Activated CD8-positive, alpha-beta T cell treated with anti-CD3 and anti-CD28 coated beads for 36 hours (primary cell): Measurements from ENCODE around the gene SCN9A. TPM values are rescaled to one million over a fixed set of nuclear protein-coding genes. Genes with fewer than 3 reads are reported as not detected.

Experiments
- ATAC-seq: fragments of 200-7000 bp; cut with Tn5 transposase; one replicate; pipeline ENCODE4 v1.10.0; 2021; ENCODE audit warnings: mild to moderate bottlenecking, moderate library complexity
- CTCF ChIA-PET: fragments of 350-600 bp; sonication (Branson Sonifier 250); formaldehyde crosslinking; loops from one replicate; lab custom pipeline; 2021; ENCODE audit warnings: antibody characterized with exemption; lab: Charles Lee
- POLR2A ChIA-PET: fragments of 350-600 bp; sonication (Branson Sonifier 250); formaldehyde crosslinking; loops from one replicate; lab custom pipeline; 2021; ENCODE audit warnings: antibody characterized with exemption; lab: Charles Lee
- DNase-seq: peaks from one replicate; pipeline ENCODE4 v3.0.0-alpha.2; 2020
- H3K27ac Mint-ChIP-seq: one replicate; pipeline ENCODE4 v1.8.0; 2021; ENCODE audit warnings: mild to moderate bottlenecking, mixed read lengths
- H3K27me3 Mint-ChIP-seq: one replicate; pipeline ENCODE4 v1.8.0; 2021; ENCODE audit warnings: mixed read lengths
- H3K36me3 Mint-ChIP-seq: one replicate; pipeline ENCODE4 v1.8.0; 2021; ENCODE audit warnings: low read depth, mixed read lengths
- H3K4me1 Mint-ChIP-seq: one replicate; pipeline ENCODE4 v1.8.0; 2021; ENCODE audit warnings: low read depth, mixed read lengths
- H3K4me3 Mint-ChIP-seq: one replicate; pipeline ENCODE4 v1.8.0; 2021; ENCODE audit warnings: mild to moderate bottlenecking, moderate library complexity, mixed read lengths
- H3K9me3 Mint-ChIP-seq: one replicate; pipeline ENCODE4 v1.8.0; 2021; ENCODE audit warnings: mixed read lengths
- CTCF ChIP-seq: fragments of 200-600 bp; IDR thresholded peaks from one replicate; pipeline ENCODE4 v1.8.0; 2022; ENCODE audit warnings: antibody characterized with exemption, mild to moderate bottlenecking
- intact Hi-C: fragments of 100-400 bp; cut with micrococcal nuclease; formaldehyde crosslinking; loops from one replicate; pipeline ENCODE4 v1.10.0; 2022
- total RNA-seq, 2 experiments: library from RNA; stranded (reverse); gene quantifications; one replicate each; pipeline ENCODE4 v1.2.3, GENCODE V29; 2021

The SCN9A gene
- total RNA-seq, 2 experiments from 2014 or later, result not detected

- intact Hi-C loops, result no loop called here
- no peak for DNase-seq
- ATAC-seq, result no peak
- ChIA-PET CTCF (no interaction called here), POLR2A (no interaction called here)
- Mint-ChIP-seq H3K9me3 (no peaks in the 10 kb centered on the region), H3K36me3 (no peaks in the 10 kb centered on the region), H3K4me3 (no peak overlapping the region), H3K4me1 (no peaks in the 10 kb centered on the region), H3K27me3 (no peaks in the 10 kb centered on the region), H3K27ac (no peak overlapping the region)
- TF ChIP-seq CTCF, result no peak
Observed at GRCh38 chr2:166238176-166238575, 137.6 kb downstream of the SCN9A start.

GRCh38 chr2:166234112-166234846 is 141.5 kb downstream of the SCN9A start:
- no peaks in the 10 kb centered on the region for H3K36me3 Mint-ChIP-seq
- POLR2A ChIA-PET, result no interaction called here
- H3K27me3 Mint-ChIP-seq, result no peaks in the 10 kb centered on the region
- DNase-seq (no peak), ATAC-seq (no peak)
- CTCF ChIA-PET, result no interaction called here
- no peak overlapping the region for H3K4me3 Mint-ChIP-seq
- intact Hi-C loops, result no loop called here
- H3K4me1 Mint-ChIP-seq, result no peaks in the 10 kb centered on the region
- TF ChIP-seq CTCF, result no peak
- no peaks in the 10 kb centered on the region for H3K9me3 Mint-ChIP-seq
- H3K27ac Mint-ChIP-seq, result no peak overlapping the region

GRCh38 chr2:166233244-166233643 is 142.5 kb downstream of the SCN9A start:
- Mint-ChIP-seq H3K4me3 (no peak overlapping the region), H3K27me3 (no peaks in the 10 kb centered on the region), H3K27ac (no peak overlapping the region), H3K4me1 (no peaks in the 10 kb centered on the region), H3K9me3 (no peaks in the 10 kb centered on the region), H3K36me3 (no peaks in the 10 kb centered on the region)
- DNase-seq (no peak), ATAC-seq (no peak)
- TF ChIP-seq CTCF, result no peak
- intact Hi-C loops, result no loop called here
- ChIA-PET CTCF (no interaction called here), POLR2A (no interaction called here)

- Mint-ChIP-seq H3K27me3 (no peaks in the 10 kb centered on the region), H3K9me3 (no peaks in the 10 kb centered on the region), H3K36me3 (no peaks in the 10 kb centered on the region), H3K4me1 (no peaks in the 10 kb centered on the region), H3K27ac (no peak overlapping the region), H3K4me3 (no peak overlapping the region)
- ChIA-PET POLR2A (no interaction called here), CTCF (no interaction called here)
- TF ChIP-seq CTCF, result no peak
- intact Hi-C loops, result no loop called here
- no peak for DNase-seq
- no peak for ATAC-seq
Observed at GRCh38 chr2:166230724-166231070, 145.0 kb downstream of the SCN9A start.

GRCh38 chr2:166230024-166230723 is 145.6 kb downstream of the SCN9A start:
- Mint-ChIP-seq H3K27me3 (no peaks in the 10 kb centered on the region), H3K36me3 (no peaks in the 10 kb centered on the region), H3K9me3 (no peaks in the 10 kb centered on the region), H3K4me3 (no peak overlapping the region), H3K4me1 (no peaks in the 10 kb centered on the region), H3K27ac (no peak overlapping the region)
- intact Hi-C loops, result no loop called here
- ChIA-PET CTCF (no interaction called here), POLR2A (no interaction called here)
- TF ChIP-seq CTCF, result no peak
- DNase-seq (no peak), ATAC-seq (no peak)
